Putamen (tissue), 1 donor: ENCODE measurements around the gene COL5A1.

Source experiments
- DNase-seq: peaks from one replicate; pipeline ENCODE4 v3.0.0-alpha.2; 2016; ENCODE audit warnings: low spot score

The COL5A1 gene

DNA sequence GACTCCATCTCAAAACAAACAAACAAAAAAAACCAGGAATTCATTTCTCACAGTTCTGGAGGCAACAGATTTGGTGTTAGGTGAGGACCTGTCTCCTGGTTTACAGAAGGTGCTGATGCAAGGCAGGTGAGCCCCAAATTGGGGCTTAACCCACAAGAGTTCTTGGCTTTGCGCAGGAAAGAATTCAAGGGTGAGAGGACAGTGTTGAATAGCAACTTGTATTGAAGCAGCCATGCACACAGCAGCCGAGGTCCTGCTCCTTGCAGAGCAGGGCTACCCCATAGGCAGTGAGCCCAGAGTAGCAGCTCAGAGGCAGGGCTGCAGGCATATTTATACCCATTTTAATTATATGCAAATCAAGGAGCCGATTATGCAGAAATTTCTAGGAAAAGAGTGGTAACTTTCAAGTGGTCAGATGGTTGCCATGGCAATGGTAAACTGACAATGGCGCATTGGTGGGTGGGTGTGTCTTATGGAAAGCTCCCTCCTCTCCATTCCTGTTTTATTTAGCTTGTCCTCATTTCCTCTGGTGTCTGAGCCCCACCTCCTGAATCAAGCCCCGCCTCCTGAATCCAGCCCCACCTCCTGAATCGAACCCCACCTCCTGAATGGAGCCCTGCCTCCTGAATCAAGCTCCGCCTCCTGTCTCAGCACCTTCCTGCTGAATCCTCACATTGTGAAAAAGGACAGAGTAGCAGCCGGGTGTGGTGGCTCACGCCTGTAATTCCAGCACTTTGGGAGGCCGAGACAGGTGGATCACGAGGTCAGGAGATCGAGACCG, 34.5 kb upstream of the COL5A1 start:
- DNase-seq, result no peak

- no peak for DNase-seq
Observed at GRCh38 chr9:134607971-134608370, 33.6 kb upstream of the COL5A1 start.

- no peak for DNase-seq
Observed at GRCh38 chr9:134611046-134611445, 30.6 kb upstream of the COL5A1 start.

- DNase-seq, result no peak
Observed at GRCh38 chr9:134612309-134612708, 29.3 kb upstream of the COL5A1 start.

- DNase-seq, result no peak
Observed at GRCh38 chr9:134612715-134613114, 28.9 kb upstream of the COL5A1 start.

GRCh38 chr9:134614256-134614655, 27.3 kb upstream of the COL5A1 start:
- DNase-seq, result no peak

DNA sequence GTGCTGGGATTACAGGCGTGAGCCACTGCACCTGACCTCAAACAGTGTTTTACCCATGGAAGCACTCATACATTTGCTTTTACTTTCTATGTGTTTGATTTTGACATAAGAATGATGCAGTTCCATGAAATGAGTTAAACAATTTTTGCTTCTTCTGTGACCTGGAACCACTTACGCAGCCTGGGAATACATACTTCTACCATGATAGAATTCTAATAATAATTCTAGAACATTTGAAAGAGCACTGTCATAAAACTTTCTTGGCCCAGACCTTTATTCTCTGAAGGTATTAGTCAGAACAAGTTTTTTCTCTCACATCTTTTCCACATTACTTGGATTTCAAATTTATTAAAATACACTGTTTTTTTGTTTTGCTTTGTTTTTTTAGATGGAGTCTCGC, 25.3 kb upstream of the COL5A1 start:
- DNase-seq, result no peak

DNA sequence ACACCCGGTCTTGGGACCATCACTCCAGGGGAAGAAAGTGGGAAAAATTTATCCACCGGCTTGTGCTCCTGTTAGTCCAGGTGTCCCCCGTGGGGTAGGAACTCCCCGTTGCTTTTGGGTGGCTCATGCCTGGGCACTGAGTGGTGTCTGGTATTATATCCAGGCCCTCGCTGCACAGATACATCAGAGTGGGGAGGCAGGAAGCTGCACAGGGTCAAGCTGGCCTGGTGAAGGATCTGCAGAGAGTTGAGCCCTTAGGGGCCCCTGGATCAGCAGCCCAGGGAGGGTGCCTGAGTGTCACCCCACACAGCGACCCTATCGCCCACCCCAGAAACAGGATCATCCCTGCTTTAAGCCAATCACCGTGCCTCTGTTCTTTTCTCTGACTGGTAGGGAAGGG, 24.4 kb upstream of the COL5A1 start:
- DNase-seq, result no peak

DNA sequence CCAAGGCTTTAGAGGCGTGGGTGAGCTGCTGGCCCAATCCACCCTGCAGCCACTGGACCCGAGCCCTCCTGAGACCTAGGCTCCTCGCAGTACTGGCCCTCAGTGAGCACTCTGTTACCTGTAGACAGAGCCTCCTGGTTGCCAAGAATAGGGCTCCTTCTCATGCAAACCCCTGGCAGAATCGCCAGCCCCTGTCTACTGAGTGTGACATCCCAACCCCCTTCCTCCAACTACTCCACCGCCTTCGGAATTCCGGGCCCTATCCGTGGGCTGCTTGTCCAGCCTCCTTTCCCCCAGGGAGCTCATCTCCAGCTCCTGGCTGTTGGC, 23.8 kb upstream of the COL5A1 start:
- no peak for DNase-seq

GRCh38 chr9:134618163-134618832, 23.3 kb upstream of the COL5A1 start:
- no peak for DNase-seq

- no peak for DNase-seq
Observed at GRCh38 chr9:134618833-134619447, 22.7 kb upstream of the COL5A1 start.

GRCh38 chr9:134619448-134619982, 22.1 kb upstream of the COL5A1 start:
- DNase-seq, result no peak

DNA sequence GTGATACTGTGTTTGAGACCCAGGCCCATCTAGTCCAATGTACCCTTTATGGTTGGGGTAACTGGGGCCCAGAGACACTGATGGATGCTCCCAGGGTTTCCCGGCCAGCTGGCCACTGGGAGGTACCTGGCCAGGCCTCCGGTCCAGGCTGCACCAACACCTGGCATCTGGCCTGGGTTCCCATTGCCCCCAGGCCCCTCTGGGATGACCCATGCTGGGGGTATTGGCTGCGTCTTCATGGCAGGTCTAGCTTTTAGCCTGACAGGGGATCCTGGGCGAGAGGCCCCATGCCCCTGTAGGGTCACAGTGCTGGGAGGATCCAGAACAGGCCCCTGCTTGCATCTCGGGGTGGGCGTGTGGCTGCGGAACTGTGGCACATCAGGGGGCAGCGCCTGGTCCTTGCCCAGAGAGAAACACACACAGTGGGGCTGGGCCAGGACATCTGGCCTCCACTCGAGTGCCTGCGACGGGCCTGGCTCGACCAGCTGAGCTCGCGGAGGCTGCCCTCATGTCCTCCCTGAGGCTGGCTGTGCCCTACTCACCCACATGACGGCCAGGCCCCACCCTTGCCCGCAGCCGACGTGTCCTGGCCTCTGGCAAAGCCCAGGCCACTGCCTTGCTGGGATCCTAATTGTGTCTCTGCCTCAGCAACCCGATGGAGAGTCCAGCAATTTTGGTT, 21.5 kb upstream of the COL5A1 start:
- no peak for DNase-seq

DNA sequence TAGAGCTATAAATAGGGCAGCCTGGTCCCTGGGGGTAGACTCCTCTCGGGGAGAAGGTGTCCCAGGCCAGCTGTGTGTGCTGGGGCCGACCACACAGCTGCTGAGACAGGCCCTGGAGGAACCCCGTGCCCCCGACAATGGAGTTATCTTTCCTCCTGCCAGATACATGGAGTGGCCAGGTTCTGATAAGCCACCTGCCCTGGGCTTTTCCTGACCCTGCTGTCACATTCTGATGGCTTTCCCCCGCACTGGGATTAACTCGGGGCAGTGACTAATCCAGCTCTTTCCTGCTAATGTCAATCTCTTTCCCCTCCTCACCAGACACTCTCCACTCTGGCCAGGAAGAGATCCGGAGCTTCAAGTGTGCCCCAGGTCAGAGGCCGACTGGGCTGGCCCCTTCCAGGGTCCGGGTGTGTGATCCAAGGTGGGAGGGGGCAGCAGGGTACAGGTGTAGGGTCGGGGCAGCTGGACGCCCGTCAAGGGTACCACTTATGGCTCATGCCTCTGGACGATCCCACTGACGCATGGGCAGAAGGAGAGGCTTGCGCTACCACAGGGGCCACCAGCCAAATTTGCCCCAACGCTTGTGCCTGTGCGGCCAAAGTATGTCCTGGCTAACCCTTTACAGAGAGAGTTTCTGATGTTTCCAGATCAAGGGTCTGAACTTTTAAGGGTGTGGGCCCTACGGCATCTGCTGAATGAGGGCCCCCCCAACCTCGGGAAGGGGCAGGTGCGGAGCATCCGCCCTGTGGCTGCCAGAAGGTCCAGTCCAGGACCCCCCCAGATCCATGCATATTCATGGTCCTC, 20.6 kb upstream of the COL5A1 start:
- no peak for DNase-seq

DNA sequence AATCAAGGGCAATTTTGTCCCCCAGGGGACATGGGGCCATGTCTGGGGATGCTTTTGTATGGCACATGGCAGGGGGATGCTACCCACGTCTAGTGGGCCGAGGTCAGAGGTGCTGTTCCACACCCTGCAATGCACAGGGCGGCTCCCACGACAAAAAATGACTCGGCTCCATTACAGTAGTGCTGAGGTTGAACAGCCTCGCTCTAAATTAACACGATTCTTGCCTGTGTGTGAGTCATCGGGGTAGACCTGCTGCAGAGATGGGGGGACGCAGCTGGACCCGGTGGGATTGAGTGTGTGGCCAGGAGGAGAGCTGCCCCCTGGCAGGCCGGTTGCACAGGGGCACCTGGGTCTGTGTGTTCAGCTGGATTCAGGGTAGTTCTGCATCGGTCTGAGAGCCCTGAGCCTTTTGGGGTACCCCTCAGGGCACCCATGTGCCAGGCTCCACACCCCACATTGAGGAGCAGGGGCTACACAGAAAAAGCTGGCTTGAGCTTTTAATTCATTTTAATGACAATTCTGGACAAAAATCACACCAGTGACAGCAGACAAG, 20.0 kb upstream of the COL5A1 start:
- DNase-seq, result no peak

- DNase-seq, result no peak
Observed at GRCh38 chr9:134622896-134623257, 18.7 kb upstream of the COL5A1 start.

DNA sequence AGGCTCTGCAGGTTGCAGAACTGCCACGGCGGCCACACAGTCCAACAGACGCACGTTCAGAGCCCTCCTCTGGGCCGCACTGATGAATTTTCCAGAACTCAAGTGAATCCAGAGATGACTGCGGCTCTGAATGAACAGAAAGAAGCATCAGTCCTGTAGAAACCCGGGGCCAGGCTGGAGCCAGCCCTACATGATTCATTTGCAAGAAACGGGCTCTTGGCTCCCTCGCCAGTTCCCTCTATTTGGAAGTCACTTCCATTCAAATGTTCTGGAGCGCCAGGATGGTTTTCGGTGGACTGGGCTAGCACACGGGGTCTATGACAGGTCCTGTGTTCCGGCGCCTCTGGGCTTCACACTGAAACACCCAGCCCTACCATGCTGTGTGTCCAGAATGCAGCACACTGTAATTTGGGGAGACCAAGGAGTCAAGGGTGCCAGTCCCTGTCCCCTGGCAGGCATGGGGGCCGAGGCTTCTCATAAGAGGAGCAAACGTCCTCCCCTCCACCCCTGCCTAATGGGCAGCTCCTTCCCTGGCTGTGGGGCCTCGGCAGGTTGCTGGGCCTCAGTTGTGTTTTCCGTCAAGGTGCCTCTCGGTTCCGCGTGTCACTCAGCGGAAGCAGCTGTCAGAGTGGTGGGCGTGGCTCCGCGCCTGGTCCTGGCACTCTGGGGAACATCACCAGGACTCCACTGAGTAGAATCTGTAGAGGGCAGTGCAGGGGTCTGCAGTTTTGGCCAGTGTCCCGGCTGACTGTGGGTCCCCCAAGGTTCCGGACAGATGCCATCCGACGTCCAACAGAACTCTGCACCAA, 18.1 kb upstream of the COL5A1 start:
- no peak for DNase-seq

- no peak for DNase-seq
Observed at GRCh38 chr9:134624137-134624591, 17.4 kb upstream of the COL5A1 start.

DNA sequence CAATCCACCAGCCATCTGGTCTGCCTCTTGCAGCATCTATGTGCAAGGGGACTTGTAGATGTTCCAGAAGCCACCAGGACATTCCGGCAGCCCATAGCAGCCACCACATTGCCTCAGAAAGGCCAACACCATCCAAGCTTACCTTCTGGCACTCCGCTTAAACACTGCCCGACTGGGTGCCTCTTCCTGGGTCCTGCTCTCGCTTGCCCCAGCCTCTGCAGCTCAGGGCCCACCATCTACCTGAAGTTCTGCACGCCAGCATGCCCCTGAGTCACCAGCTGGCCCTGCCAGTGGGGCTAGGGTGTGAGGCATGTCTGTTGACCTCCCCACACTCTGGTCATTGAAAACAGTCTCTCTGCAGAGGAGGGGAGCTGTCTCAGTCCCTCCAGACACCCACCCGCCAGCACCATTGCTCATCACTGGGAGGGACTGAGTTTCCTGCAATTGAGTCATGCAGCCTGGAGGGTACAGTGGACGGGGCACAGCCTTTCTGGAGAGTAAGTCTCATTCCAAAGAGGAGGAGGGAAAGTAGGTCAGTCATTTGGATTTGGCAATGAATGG, 16.9 kb upstream of the COL5A1 start:
- DNase-seq, result no peak

DNA sequence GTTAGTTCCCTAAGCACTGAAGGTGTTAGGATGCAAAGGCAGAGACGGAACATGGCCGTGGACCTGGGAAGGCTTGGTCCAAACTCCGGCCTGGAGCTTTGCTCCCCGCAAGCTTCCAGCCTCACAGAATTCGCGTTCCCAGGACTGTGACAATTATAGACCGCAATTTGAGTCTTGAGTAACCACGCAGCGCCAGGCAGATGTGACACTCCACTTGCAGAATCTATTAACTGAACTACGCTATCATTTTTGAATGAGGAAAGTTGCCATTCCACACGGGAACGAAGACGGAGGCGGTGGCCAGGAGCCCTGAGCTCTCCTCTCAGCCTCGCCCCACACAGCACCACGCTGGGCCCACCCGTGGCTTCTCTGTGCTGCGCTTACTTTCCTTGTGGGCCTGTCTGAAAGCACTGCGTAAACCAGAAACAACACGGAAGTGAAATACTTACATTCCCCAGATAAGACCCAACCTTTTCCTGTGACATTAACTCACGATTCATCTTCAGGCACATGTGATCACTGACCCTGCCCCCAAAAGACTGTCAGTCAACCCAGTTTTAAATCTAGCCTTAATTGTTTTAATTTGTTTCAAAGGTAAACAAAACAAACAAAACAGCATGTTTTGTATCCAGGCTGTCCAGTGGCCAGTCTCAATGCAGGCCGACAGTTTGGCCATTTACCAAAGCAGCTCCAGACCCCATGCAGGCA, 16.1 kb upstream of the COL5A1 start:
- DNase-seq, result no peak
